Fibroblast of skin of abdomen (primary cell): Measurements from ENCODE around the gene RORB.

Experiments used
- DNase-seq: peaks from one replicate; pipeline ENCODE4 v3.0.0-alpha.2; 2013

The RORB gene

DNA sequence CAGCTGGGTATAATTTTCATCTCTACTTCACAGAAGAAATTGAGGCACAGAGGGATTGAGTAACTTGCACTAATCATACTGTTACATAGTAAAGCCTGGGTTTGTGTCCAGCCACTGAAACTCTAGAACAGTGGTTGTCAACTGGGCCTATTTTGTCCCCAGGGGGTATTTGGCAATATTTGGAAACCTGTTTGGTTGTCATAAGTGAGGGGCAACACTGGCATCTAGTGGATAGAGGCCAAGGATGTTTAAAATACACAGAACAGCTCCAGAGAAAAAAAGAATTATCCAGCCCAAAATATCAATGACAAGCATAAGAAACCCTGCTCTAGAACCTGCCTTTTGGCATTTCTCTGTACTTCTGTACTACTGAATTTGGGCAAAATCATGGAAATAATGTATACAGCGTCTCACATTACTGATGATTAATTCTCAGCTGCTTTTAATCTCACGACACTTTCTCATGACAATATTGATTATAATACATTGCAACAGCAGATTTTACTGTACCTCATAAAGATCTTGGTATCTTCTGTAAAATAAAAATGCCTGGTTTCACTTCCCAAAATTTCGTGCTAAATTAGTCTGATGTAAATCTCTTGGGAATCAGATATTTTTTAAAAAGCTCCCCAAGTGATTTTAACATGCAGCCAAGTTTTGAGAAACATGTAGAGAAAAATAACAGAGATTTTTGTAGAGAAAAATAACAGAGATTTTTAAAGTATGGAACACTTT is 112.7 kb downstream of the RORB start:
- DNase-seq: no peak

DNA sequence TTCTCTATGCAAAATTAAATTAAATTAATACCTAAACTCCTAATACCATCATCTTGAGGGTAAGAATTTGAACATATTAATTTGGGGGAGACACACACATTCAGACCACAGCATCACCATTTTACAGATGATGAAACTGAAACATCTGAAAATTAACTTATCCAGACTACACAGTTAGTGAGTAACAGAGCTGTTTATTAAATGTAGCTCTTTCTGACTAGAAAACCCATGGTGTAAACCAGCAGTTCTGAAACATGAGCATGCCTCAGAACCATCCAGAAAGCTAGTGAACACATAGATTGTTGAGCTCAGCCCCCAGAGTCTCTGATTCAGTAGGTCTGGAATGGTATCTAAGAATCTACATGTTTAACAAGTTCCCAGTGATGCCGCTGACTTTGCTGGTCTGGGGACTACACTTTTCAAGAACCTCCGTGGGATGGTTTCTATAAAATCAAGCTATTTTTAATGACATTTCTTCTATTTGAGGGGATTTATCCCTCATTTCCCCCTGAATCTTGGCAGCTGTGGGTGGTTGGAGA is 113.5 kb downstream of the RORB start:
- no peak for DNase-seq

DNA sequence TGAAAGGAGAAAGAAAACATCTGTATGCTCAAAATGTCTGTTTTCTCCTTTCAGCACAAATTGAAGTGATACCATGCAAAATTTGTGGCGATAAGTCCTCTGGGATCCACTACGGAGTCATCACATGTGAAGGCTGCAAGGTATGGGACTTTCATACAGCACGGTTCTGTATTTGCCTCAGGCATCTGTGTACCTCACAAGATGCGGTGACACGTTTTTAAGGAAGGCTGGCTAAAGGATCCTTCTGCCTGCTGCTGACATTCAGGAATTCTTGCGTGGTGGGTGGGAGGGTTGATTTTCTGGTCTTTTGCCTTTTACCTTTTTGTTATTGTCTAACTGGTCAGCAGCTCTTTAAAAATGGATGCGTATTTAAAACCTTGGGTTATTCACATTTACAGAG is 133.1 kb downstream of the RORB start:
- no peak for DNase-seq

DNA sequence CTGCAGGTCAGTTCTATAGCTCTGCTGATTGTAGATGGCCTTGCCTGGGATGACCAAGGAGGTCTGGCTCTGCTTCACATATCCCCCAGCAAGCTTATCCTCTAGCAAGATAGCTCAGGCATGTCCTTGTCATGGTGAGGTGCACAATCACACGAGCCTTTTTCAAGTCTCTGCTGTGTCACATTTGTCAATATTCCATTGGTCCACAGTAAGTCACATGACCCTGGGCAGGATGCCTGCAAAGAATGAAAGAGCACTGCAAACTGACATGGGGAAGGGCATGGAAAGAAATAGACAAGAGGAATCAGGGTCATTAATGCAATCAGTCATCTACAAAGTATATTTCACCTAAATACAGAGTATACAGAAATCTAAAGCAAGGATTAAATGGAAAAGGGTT is 142.0 kb downstream of the RORB start:
- DNase-seq: no peak

- no peak for DNase-seq
Observed at GRCh38 chr9:74642376-74642775, 145.2 kb downstream of the RORB start.

GRCh38 chr9:74643303-74643923 is 146.3 kb downstream of the RORB start:
- no peak for DNase-seq

GRCh38 chr9:74644023-74644422 is 146.9 kb downstream of the RORB start:
- no peak for DNase-seq

GRCh38 chr9:74645007-74645639 is 148.0 kb downstream of the RORB start:
- DNase-seq: no peak

DNA sequence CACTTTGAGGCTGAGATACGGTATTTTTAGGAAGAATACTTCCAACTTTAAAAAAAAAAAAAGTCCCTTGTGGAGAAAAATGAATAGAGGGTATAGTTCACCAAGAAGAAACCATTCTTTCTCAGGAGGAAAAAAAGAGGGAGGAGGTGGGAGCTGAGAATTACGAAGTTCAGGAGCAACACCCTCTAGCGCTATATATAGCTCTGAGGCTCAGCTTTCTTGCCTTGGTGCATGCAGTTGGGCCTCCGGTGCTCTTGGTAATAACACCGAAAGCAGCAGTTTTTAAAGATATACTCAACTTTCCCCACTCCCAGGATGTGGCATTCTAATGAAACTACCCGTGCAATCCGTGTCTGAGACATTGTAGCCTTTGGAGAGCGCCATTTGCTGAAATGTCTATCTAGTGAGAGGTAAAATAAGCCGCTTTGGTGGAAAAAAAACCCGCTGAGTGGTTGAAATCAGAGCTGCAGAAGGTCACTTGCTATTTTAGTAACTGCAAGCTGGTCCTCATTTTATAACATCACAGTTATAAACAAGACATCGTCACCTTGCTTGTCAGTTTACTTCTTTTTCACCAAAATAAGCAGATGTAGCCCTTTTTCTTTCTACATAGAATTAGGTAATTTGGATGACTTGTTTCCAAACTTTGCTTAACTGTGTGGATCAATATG is 156.4 kb downstream of the RORB start:
- DNase-seq: no peak

DNA sequence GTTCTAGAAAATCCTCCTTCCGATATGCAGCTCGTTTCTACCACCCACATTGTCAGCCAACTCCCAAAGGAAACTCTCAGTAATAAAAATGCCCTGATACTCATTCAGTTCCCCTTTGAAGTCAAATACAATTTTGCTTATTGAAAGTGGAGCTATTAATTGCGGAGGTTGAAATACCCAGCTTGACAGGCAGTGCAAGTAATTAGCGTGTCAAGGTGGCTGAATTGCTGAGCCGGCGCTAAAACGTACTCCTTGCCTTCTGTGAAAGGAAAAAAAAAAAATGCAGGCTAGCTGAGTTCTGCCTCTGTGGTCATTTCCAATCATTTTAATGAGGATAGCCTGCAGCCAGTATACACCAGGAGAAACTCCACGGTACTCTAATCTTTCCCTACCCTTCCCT is 165.5 kb downstream of the RORB start:
- DNase-seq: no peak

DNA sequence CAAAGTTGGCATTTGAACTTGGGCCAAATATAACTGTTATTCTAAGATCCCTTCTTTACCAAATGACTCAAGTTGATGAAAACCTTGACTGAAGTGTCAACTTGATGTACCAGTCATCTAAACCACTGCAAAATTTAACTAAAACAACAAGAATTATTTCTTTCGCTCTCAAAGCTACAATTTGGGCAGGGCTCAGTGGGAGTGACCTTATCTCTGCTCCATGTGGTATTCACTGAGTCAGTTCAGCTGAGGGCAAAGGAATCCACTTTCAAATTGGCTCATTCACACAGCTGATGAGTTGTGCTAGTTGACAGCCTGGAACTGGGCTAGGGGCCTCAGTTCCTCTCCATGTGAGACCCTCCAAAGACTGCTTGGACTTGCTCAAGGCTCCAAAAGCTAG is 166.3 kb downstream of the RORB start:
- DNase-seq: no peak

DNA sequence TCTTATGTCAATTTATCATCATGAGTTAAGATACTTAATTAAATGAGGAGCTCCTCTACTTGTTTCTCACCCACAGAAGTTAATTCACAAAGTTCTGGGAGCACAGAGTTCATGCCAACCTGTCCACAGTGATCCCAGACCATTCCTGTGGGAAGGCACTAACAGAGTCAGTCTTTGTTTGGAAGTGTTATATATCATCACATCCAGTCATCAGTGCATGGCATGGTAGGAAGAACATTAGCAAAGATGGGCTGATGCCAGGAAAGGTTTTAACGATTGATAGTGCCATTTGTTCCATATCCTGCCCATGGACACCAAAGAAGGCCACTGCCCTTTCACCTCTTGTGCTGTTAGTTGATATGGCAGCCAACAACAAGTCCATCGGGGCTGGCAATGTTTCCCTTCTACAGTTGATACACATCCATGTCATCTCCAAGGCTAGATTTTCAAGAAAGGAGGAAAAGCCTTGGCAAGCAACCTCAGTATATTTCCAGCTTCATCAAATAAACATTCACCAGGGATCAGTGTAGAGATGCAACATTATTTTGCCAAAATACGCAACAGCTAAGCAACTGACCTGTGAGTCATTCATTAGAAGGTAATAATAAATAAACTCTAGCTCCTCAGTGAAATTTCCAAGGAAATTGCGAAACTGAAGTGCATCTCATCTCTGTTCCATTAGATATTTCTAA is 169.6 kb downstream of the RORB start:
- no peak for DNase-seq

GRCh38 chr9:74672237-74672636 is 175.1 kb downstream of the RORB start:
- DNase-seq: no peak

- no peak for DNase-seq
Observed at GRCh38 chr9:74674077-74674476, 176.9 kb downstream of the RORB start.

DNA sequence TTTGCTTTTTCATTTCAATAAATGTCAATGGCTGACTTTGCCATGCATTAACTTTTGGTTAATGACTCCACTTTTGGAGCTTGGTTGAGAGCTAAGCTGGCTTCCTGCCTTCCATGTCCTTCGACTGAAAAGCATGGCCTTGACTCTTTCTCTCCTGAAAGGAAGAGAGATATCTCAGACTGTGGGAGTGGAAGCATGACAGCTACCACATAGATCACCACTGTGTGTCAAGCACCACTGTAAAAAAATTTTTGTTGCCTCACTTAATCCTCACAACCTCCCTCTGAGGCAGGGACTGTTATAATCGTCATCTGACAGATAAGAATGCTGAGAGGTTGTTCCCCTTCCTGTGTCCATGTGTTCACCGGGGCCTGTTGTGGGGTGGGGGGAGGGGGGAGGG is 184.8 kb downstream of the RORB start:
- no peak for DNase-seq

GRCh38 chr9:74683322-74683721 is 186.2 kb downstream of the RORB start:
- DNase-seq: no peak

DNA sequence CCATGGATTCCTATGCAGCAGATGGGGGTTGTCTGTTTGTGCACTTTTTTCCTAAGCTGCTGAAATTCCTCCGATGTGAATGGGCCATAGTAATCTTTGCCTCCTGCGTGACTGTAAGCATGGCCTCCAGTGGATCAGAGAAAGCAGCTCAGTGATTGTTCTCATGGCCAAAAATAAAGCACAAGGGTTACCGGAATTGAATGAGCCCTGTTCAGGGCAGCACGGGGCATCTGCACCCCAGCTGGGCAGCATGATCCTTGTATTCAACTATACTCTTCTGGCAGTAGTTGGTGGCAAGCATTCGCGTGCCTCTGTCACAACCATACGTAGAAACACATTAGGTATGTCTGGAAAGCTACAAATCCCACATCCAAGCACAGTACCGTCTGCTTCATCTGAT is 193.9 kb downstream of the RORB start:
- no peak for DNase-seq

- no peak for DNase-seq
Observed at GRCh38 chr9:74696520-74696919, 199.4 kb downstream of the RORB start.

DNA sequence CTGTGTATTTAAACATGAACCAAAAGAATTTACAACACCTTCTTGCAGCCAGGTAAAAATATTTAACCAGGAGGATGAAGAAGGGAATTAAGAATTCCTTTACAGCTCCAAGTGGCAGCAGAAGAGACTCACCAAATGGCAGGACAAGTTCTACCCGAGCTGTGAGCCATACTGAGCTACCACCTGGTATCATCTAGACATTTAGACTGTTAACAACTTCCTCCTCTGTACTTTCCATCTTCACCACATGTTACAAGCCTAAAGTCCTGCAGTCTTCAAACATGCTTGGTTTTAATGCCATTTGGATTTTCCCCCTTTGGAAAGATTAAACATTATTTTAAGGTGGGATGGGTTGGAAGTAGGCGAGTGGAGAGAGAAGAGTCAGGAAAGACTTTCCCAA is 200.4 kb downstream of the RORB start:
- DNase-seq: no peak

DNA sequence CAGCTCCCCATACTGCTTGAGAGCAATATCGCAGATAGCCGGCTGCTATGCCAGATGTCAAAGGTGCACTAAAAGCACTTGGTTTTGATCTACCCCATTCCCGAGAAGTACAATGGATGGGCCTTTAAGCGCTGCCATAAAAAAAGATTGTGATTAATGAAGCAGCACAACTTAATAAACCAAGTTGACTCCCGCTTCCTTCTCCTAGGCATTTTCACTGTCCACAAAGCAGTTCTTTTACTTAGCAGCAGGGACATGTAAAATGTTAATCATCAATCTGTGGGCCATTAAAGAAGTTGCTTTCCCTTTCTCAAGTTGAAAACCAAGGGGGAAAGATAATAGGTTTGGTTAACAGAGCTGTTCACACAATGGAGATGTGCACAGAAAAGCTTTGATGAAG is 214.2 kb downstream of the RORB start:
- DNase-seq: no peak

GRCh38 chr9:74718709-74719108 is 221.6 kb downstream of the RORB start:
- no peak for DNase-seq

DNA sequence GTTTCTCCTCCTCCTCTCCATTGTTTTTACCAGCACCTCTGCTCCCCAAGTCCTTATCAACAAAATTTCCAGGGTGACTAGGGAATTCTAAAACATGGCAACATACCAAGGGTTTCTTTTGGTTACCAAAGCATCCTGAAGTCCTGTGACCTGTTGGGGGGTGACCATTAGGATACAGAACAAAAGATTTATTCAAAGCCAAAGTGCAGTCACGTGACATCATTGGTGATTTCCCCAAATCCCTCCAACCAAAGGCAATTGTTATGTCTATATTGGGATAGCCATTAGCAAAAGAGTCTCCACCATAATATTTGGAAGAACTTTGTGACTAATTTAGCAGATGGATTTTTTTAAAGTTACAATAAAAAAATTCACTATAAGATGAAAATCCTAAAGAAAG is 222.2 kb downstream of the RORB start:
- no peak for DNase-seq
